Right hindlimb (tissue), 1 donor: ENCODE results near the gene SSX7.
"Not testable (repeated sequence)": the region's sequence is repeated elsewhere in the genome, so short reads cannot be mapped to it uniquely, and the experiment has no call there.

Experiments used
- DNase-seq: peaks from one replicate; pipeline ENCODE4 v3.0.0-alpha.2; 2018

SSX7 gene

GRCh38 chrX:52654800-52655199 is at the start of gene SSX7:
Gene SSX7, minus strand, starts transcription at chrX:52654900. Its CDS starts 1,428 bp downstream, at chrX:52653472.
- DNase-seq = not testable (repeated sequence)

GRCh38 chrX:52692034-52692433 is 37.3 kb upstream of the SSX7 start:
- DNase-seq = not testable (repeated sequence)

GRCh38 chrX:52662218-52662617 is 7.5 kb upstream of the SSX7 start:
- DNase-seq = not testable (repeated sequence)

GRCh38 chrX:52655475-52655874 is 775 bp upstream of the SSX7 start:
- DNase-seq = not testable (repeated sequence)

- DNase-seq = not testable (repeated sequence)
Observed at GRCh38 chrX:52650676-52651075, 4.0 kb downstream of the SSX7 start.

- not testable (repeated sequence) for DNase-seq
Observed at GRCh38 chrX:52648956-52649355, 5.7 kb downstream of the SSX7 start.

- not testable (repeated sequence) for DNase-seq
Observed at GRCh38 chrX:52628483-52628882, 26.2 kb downstream of the SSX7 start.

- not testable (repeated sequence) for DNase-seq
Observed at GRCh38 chrX:52620661-52621060, 34.0 kb downstream of the SSX7 start.

- DNase-seq = no peak
Observed at GRCh38 chrX:52608961-52609360, 45.7 kb downstream of the SSX7 start.

- DNase-seq = not testable (repeated sequence)
Observed at GRCh38 chrX:52603151-52603550, 51.5 kb downstream of the SSX7 start.

- no peak for DNase-seq
Observed at GRCh38 chrX:52598886-52599285, 55.8 kb downstream of the SSX7 start.

- no peak for DNase-seq
Observed at GRCh38 chrX:52594658-52595057, 60.0 kb downstream of the SSX7 start.
